GM12878 (cell line): Measurements from ENCODE around the gene RANBP3. TPM values are rescaled to one million over a fixed set of nuclear protein-coding genes. Genes with fewer than 3 reads are reported as not detected.

Experiments used
- ATAC-seq: fragments of 200-7000 bp; cut with Tn5 transposase; 3 replicates; pipeline ENCODE4 v1.9.1; 2020; ENCODE audit warnings: mild to moderate bottlenecking, moderate library complexity
- BruUV-seq: library from RNA; stranded (reverse); fragments of 400-500 nt; replicated peaks from 2 replicates; lab custom pipeline; 2021; lab: Mats Ljungman, UMichigan
- CTCF ChIA-PET: fragments of 300-600 bp; sonication (Branson Sonifier 250); formaldehyde crosslinking; extraction: SDS; loops from one replicate; lab custom pipeline; 2021; ENCODE audit warnings: inconsistent platforms; lab: Yijun Ruan, JAX
- POLR2A ChIA-PET: fragments of 350-600 bp; formaldehyde crosslinking; extraction: SDS; loops from one replicate; lab custom pipeline; 2021; ENCODE audit warnings: inconsistent platforms; lab: Charles Lee
- RAD21 ChIA-PET: fragments of 300-600 bp; sonication (Branson Sonifier 250); formaldehyde crosslinking; loops from one replicate; lab custom pipeline; 2023; ENCODE audit warnings: antibody characterized with exemption; ENCODE audit not compliant: unreplicated experiment; lab: Charles Lee
- SMC1A ChIA-PET: fragments of 300-600 bp; sonication (Branson Sonifier 250); formaldehyde crosslinking; loops from one replicate; lab custom pipeline; 2023; ENCODE audit not compliant: unreplicated experiment, uncharacterized antibody; lab: Charles Lee
- DNase-seq: peaks from one replicate; pipeline ENCODE4 v3.0.0-alpha.2; 2011; ENCODE audit warnings: low read depth, low spot score
- FAIRE-seq: peaks from 3 replicates; lab custom pipeline; 2011; peaks lifted over from hg19 to GRCh38; lab: Jason Lieb, UNC
- H2AFZ ChIP-seq: 2 replicates; pipeline ENCODE4 v1.6.0; 2011; ENCODE audit warnings: low read depth, low read length, control low read depth; ENCODE audit not compliant: control insufficient read depth
- H3K27ac ChIP-seq: 2 replicates; pipeline ENCODE4 v1.5.1; 2011; ENCODE audit warnings: control low read depth; ENCODE audit not compliant: control insufficient read depth, insufficient read depth
- H3K27me3 ChIP-seq, 2 experiments: replicated peaks in 1 of 2; 2 replicates each; pipeline versions ENCODE4 v1.6.0 to v1.6.1; 2011; ENCODE audit warnings: low read length in 1 of 2; ENCODE audit not compliant: control insufficient read depth in 2 of 2, insufficient read depth in 2 of 2
- H3K36me3 ChIP-seq, 2 experiments: 2 replicates each; pipeline ENCODE4 v1.5.1; 2011; ENCODE audit warnings: low read length in 1 of 2; ENCODE audit not compliant: control insufficient read depth in 2 of 2, insufficient read depth in 2 of 2
- H3K4me1 ChIP-seq: 2 replicates; pipeline ENCODE4 v1.6.1; 2011; ENCODE audit warnings: mild to moderate bottlenecking, low read length, moderate library complexity, mixed read lengths; ENCODE audit not compliant: control insufficient read depth, insufficient read depth
- H3K4me2 ChIP-seq: 2 replicates; pipeline ENCODE4 v1.6.0; 2011; ENCODE audit warnings: control low read depth; ENCODE audit not compliant: control insufficient read depth, insufficient read depth
- H3K4me3 ChIP-seq: fragments of 200-600 bp; sonication (generic); 2 replicates; pipeline ENCODE4 v1.5.1; 2016
- H3K79me2 ChIP-seq: 2 replicates; pipeline ENCODE4 v1.6.0; 2011; ENCODE audit warnings: low read length; ENCODE audit not compliant: control insufficient read depth, insufficient read depth
- H3K9ac ChIP-seq: 2 replicates; pipeline ENCODE4 v1.8.0; 2011; ENCODE audit warnings: low read length, control low read depth, mixed read lengths; ENCODE audit not compliant: control insufficient read depth, insufficient read depth
- H3K9me3 ChIP-seq: replicated peaks from 3 replicates; pipeline ENCODE4 v1.5.1; 2011; ENCODE audit warnings: mild to moderate bottlenecking, low read length; ENCODE audit not compliant: control insufficient read depth, insufficient read depth
- H4K20me1 ChIP-seq: 2 replicates; pipeline ENCODE4 v1.6.0; 2011; ENCODE audit not compliant: control insufficient read depth, insufficient read depth
- ASH2L ChIP-seq: fragments of 300-600, 200-600 bp; sonication (generic); IDR thresholded peaks from 2 replicates; pipeline ENCODE4 v1.6.1; 2017; ENCODE audit warnings: low read depth, mild to moderate bottlenecking, borderline replicate concordance
- ELK1 ChIP-seq: IDR thresholded peaks from 2 replicates; pipeline ENCODE4 v1.6.1; 2012; ENCODE audit warnings: low read depth, low read length, improper control_type of control experiment
- HDGF ChIP-seq: fragments of 450-650 bp; IDR thresholded peaks from 2 replicates; pipeline ENCODE4 v1.6.1; 2016; ENCODE audit warnings: antibody characterized with exemption
- JUNB ChIP-seq: IDR thresholded peaks from 2 replicates; pipeline ENCODE4 v1.6.1; 2016; ENCODE audit warnings: antibody characterized with exemption, mild to moderate bottlenecking
- PAX8 ChIP-seq: fragments of 450-650 bp; IDR thresholded peaks from 2 replicates; pipeline ENCODE4 v1.6.1; 2017; ENCODE audit warnings: mild to moderate bottlenecking, moderate library complexity
- RBBP5 ChIP-seq: fragments of 200-600 bp; sonication (generic); conservative IDR thresholded peaks from 2 replicates; pipeline ENCODE4 v1.6.1; 2016
- SKIL ChIP-seq: fragments of 450-650 bp; IDR thresholded peaks from 2 replicates; pipeline ENCODE4 v1.6.1; 2017; ENCODE audit warnings: mild to moderate bottlenecking, low read depth, inconsistent platforms; ENCODE audit not compliant: poor library complexity, severe bottlenecking
- SMAD1 ChIP-seq: fragments of 450-650 bp; IDR thresholded peaks from 2 replicates; pipeline ENCODE4 v1.6.1; 2018; ENCODE audit warnings: mild to moderate bottlenecking, low read depth; ENCODE audit not compliant: partially characterized antibody
- SP1 ChIP-seq: IDR thresholded peaks from one replicate; pipeline ENCODE4 v1.6.1; 2011; ENCODE audit warnings: low read depth, low read length
- WGBS: methylation state at CpG from one replicate; pipeline ENCODE4 v1.1.6; 2016; ENCODE audit warnings: low lambda C conversion rate; ENCODE audit not compliant: insufficient replicate concordance, insufficient coverage; ENCODE audit errors: missing lambda C conversion rate; 5-methylcytosine and 5-hydroxymethylcytosine counted together
- in situ Hi-C: fragments of 300-500 bp; cut with MboI; formaldehyde crosslinking; loops from 9 replicates; pipeline ENCODE4 v1.14.3; 2018; ENCODE audit warnings: mixed read lengths
- intact Hi-C: fragments of 100-400 bp; cut with micrococcal nuclease; formaldehyde crosslinking; loops from one replicate; pipeline ENCODE4 v1.14.2; 2022; ENCODE audit not compliant: unreplicated experiment
- polyA plus RNA-seq, 11 experiments: library from polyadenylated mRNA; depleted of rRNA in 4 of 11; unstranded in 6 of 11; stranded (reverse) in 5 of 11; fragments of >200 nt; fragmentation: Nextera tagmentation in 4 of 11; fragmentation: Illumina TruSeq in 1 of 11; extraction: Ambion mirVana in 4 of 11; extraction: Trizol in 1 of 11; gene quantifications; 1 replicate in 1 of 11; 2 replicates in 10 of 11; pipeline versions ENCODE4 v1.2.1 to v1.2.3, GENCODE V29; 2011 to 2016; ENCODE audit warnings: inconsistent platforms in 2 of 11, missing spikeins in 2 of 11, low read depth in 1 of 11
- total RNA-seq, 4 experiments: library from RNA; depleted of rRNA in 3 of 4; stranded (reverse); fragments of >200 nt in 3 of 4; fragmentation: Illumina TruSeq in 1 of 4; extraction: Trizol in 1 of 4; gene quantifications; 2 replicates each; pipeline versions ENCODE4 v1.2.1 to v1.2.3, GENCODE V29; 2013 to 2021
- TF ChIP-seq, protein P1 (sequence below): fragments of 150-350 bp; IDR thresholded peaks from 2 replicates; pipeline ENCODE4 v1.6.1; 2014; ENCODE audit warnings: mild to moderate bottlenecking, low read depth, low read length

RANBP3 gene
- total and polyA plus RNA-seq, 10 of the 15 experiments (the other 5 are each of a cell fraction or from before 2014, with no cell fraction given) = 1.1 to 81.6 (median 60.0) TPM

GRCh38 chr19:5955636-5955935 is 22.4 kb downstream of the RANBP3 start:
- ChIA-PET RAD21 (interaction anchor here (1.0 to 1.6 kb wide), 2 partner anchors 92 to 151 kb away, joined by 3 read pairs; partner anchors contain the start of gene NRTN), CTCF (interaction anchor here (3.8 kb wide), 1 partner anchor 12 kb away, joined by 22 read pairs; no protein-coding TSS in a partner anchor), POLR2A (no interaction called here), SMC1A (interaction anchor here (1.2 kb wide), 1 partner anchor 34 kb away, joined by 3 read pairs; no protein-coding TSS in a partner anchor)
- DNase-seq (no peak), ATAC-seq (no peak), FAIRE-seq (no peak)
- WGBS = 100% methylated on average over 3 of the region's 3 CpGs
- peaks cover 74% of the 10 kb centered on the region for H3K79me2 ChIP-seq
- no peaks in the 10 kb centered on the region for H3K27me3 ChIP-seq
- H3K9ac ChIP-seq = no peak overlapping the region
- H4K20me1 ChIP-seq = peaks cover 3% of the 10 kb centered on the region
- no TSS peak for BruUV-seq
- TF ChIP-seq HDGF (no peak), PAX8 (no peak), SP1 (no peak), JUNB (no peak), RBBP5 (no peak), ASH2L (no peak), ELK1 (no peak), SKIL (no peak), SMAD1 (no peak)
- TF ChIP-seq, protein P1, sequence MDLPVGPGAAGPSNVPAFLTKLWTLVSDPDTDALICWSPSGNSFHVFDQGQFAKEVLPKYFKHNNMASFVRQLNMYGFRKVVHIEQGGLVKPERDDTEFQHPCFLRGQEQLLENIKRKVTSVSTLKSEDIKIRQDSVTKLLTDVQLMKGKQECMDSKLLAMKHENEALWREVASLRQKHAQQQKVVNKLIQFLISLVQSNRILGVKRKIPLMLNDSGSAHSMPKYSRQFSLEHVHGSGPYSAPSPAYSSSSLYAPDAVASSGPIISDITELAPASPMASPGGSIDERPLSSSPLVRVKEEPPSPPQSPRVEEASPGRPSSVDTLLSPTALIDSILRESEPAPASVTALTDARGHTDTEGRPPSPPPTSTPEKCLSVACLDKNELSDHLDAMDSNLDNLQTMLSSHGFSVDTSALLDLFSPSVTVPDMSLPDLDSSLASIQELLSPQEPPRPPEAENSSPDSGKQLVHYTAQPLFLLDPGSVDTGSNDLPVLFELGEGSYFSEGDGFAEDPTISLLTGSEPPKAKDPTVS = no peak
- no peak overlapping the region for H2AFZ ChIP-seq
- H3K9me3 ChIP-seq = no peaks in the 10 kb centered on the region
- H3K4me2 ChIP-seq = no peak overlapping the region
- intact Hi-C loops = no loop called here
- no peak overlapping the region for H3K27ac ChIP-seq
- in situ Hi-C loops = no loop called here
- H3K4me1 ChIP-seq = peaks cover 22% of the 10 kb centered on the region
- H3K36me3 ChIP-seq = peaks cover 1 to 7% of the 10 kb centered on the region in 2 experiments; a peak in 2 of 4 replicates
- H3K4me3 ChIP-seq = no peak overlapping the region
